H1 (cell line): ENCODE measurements around the gene VWA7. TPM values are rescaled to one million over a fixed set of nuclear protein-coding genes. Genes with fewer than 3 reads are reported as not detected.

ENCODE experiments used
- CTCF ChIA-PET: fragments of 300-600 bp; sonication (Branson Sonifier 250); formaldehyde crosslinking; loops from one replicate; lab custom pipeline; 2021; ENCODE audit not compliant: partially characterized antibody; lab: Charles Lee
- POLR2A ChIA-PET: fragments of 300-600 bp; sonication (Branson Sonifier 250); formaldehyde crosslinking; loops from one replicate; lab custom pipeline; 2021; ENCODE audit warnings: inconsistent platforms; ENCODE audit not compliant: partially characterized antibody; lab: Charles Lee
- DNase-seq, 2 experiments: peaks; one replicate each; pipeline versions ENCODE4 v3.0.0 to v3.0.0-alpha.2; 2010 to 2022; ENCODE audit warnings: low spot score in 2 of 2, low read depth in 1 of 2, mixed read lengths in 1 of 2
- FAIRE-seq: peaks from 2 replicates; lab custom pipeline; 2011; peaks lifted over from hg19 to GRCh38; lab: Jason Lieb, UNC
- H2AFZ ChIP-seq: 2 replicates; pipeline ENCODE4 v1.8.1; 2012; ENCODE audit warnings: low read length, inconsistent platforms
- H2AK5ac ChIP-seq: 2 replicates; pipeline ENCODE4 v1.6.1; 2013; ENCODE audit warnings: low read depth, low read length
- H2BK120ac ChIP-seq: replicated peaks from 2 replicates; pipeline ENCODE3; 2013; ENCODE audit warnings: low read depth, low read length, inconsistent platforms
- H2BK12ac ChIP-seq: 2 replicates; pipeline ENCODE4 v1.6.1; 2013; ENCODE audit warnings: low read depth, low read length
- H2BK15ac ChIP-seq: 2 replicates; pipeline ENCODE4 v1.6.1; 2013; ENCODE audit warnings: low read length
- H2BK20ac ChIP-seq: 2 replicates; pipeline ENCODE4 v1.6.1; 2013; ENCODE audit warnings: low read length
- H2BK5ac ChIP-seq: 2 replicates; pipeline ENCODE4 v1.6.1; 2013; ENCODE audit warnings: low read depth, low read length
- H3K14ac ChIP-seq: 2 replicates; pipeline ENCODE4 v1.6.1; 2013; ENCODE audit warnings: inconsistent platforms; ENCODE audit not compliant: insufficient read length
- H3K18ac ChIP-seq: 2 replicates; pipeline ENCODE4 v1.6.1; 2013; ENCODE audit warnings: low read length; ENCODE audit errors: extremely low read depth
- H3K23ac ChIP-seq: 2 replicates; pipeline ENCODE4 v1.6.1; 2013; ENCODE audit warnings: inconsistent platforms; ENCODE audit not compliant: insufficient read length
- H3K23me2 ChIP-seq: 2 replicates; pipeline ENCODE4 v1.6.1; 2013; ENCODE audit warnings: low read depth, low read length
- H3K27ac ChIP-seq: 2 replicates; pipeline ENCODE4 v1.6.1; 2011; ENCODE audit warnings: low read depth, low read length, inconsistent platforms
- H3K27me3 ChIP-seq, 4 experiments: replicated peaks in 1 of 4; 1 replicate in 1 of 4; 2 replicates in 3 of 4; pipeline versions ENCODE4 v1.6.1 to v1.8.1; 2011 to 2013; ENCODE audit warnings: low read length in 3 of 4, mild to moderate bottlenecking in 3 of 4, inconsistent platforms in 2 of 4, mixed read lengths in 2 of 4, moderate library complexity in 1 of 4; ENCODE audit not compliant: control insufficient read depth in 3 of 4, insufficient read depth in 3 of 4; ENCODE audit errors: extremely low read depth in 1 of 4
- H3K36me3 ChIP-seq, 4 experiments: 2 replicates each; pipeline versions ENCODE4 v1.6.1 to v1.8.1; 2011 to 2013; ENCODE audit warnings: mild to moderate bottlenecking in 4 of 4, low read length in 3 of 4, moderate library complexity in 2 of 4, control low read depth in 1 of 4, inconsistent platforms in 1 of 4; ENCODE audit not compliant: insufficient read depth in 4 of 4, control insufficient read depth in 2 of 4
- H3K4ac ChIP-seq: replicated peaks from 2 replicates; pipeline ENCODE3; 2013; ENCODE audit warnings: low read length, low read depth, mixed read lengths, inconsistent platforms; ENCODE audit not compliant: insufficient read length
- H3K4me1 ChIP-seq, 4 experiments: replicated peaks in 1 of 4; 1 replicate in 1 of 4; 2 replicates in 3 of 4; pipeline versions ENCODE4 v1.6.1 to v1.8.1; 2011 to 2013; ENCODE audit warnings: low read length in 3 of 4, inconsistent platforms in 2 of 4, mixed read lengths in 1 of 4; ENCODE audit not compliant: insufficient read depth in 4 of 4, control insufficient read depth in 3 of 4
- H3K4me2 ChIP-seq, 2 experiments: 2 replicates each; pipeline versions ENCODE4 v1.6.1 to v1.8.1; 2011 to 2013; ENCODE audit warnings: low read depth in 2 of 2, low read length in 2 of 2, control low read depth in 1 of 2, inconsistent platforms in 1 of 2, mild to moderate bottlenecking in 1 of 2; ENCODE audit not compliant: insufficient read depth in 1 of 2
- H3K4me3 ChIP-seq, 4 experiments: fragments of 200-600, 300-600 bp in 1 of 4; sonication (generic), shearing (Covaris generic), sonication (Bioruptor Twin) in 1 of 4; 2 replicates each; pipeline versions ENCODE4 v1.5.1 to v1.8.1; 2011 to 2016; ENCODE audit warnings: low read length in 4 of 4, low read depth in 3 of 4, control low read depth in 2 of 4, inconsistent platforms in 2 of 4, mild to moderate bottlenecking in 2 of 4, mixed read lengths in 1 of 4, moderate library complexity in 1 of 4; ENCODE audit not compliant: insufficient read depth in 2 of 4; ENCODE audit errors: extremely low read depth in 1 of 4
- H3K56ac ChIP-seq: replicated peaks from 2 replicates; pipeline ENCODE3; 2013; ENCODE audit warnings: low read depth, mild to moderate bottlenecking, mixed read lengths, low read length, inconsistent platforms; ENCODE audit not compliant: insufficient read length
- H3K79me1 ChIP-seq: 2 replicates; pipeline ENCODE4 v1.6.1; 2013; ENCODE audit warnings: low read depth, low read length, control low read depth
- H3K79me2 ChIP-seq, 2 experiments: 2 replicates each; pipeline versions ENCODE4 v1.6.1 to v1.8.1; 2012 to 2013; ENCODE audit warnings: low read length in 2 of 2, mild to moderate bottlenecking in 2 of 2, inconsistent platforms in 1 of 2; ENCODE audit not compliant: insufficient read depth in 2 of 2, control insufficient read depth in 1 of 2
- H3K9ac ChIP-seq, 4 experiments: replicated peaks in 1 of 4; 1 replicate in 1 of 4; 2 replicates in 3 of 4; pipeline versions ENCODE4 v1.6.1 to v1.8.1; 2011 to 2013; ENCODE audit warnings: low read depth in 3 of 4, low read length in 3 of 4, control low read depth in 2 of 4, mild to moderate bottlenecking in 2 of 4, moderate library complexity in 2 of 4, inconsistent platforms in 1 of 4; ENCODE audit errors: extremely low read depth in 1 of 4
- H3K9me3 ChIP-seq, 2 experiments: 2 replicates each; pipeline versions ENCODE4 v1.6.1 to v1.8.1; 2012 to 2013; ENCODE audit warnings: mild to moderate bottlenecking in 2 of 2, moderate library complexity in 2 of 2, control low read depth in 1 of 2, inconsistent platforms in 1 of 2, low read depth in 1 of 2, low read length in 1 of 2, mixed read lengths in 1 of 2; ENCODE audit not compliant: insufficient read depth in 2 of 2
- H4K20me1 ChIP-seq, 2 experiments: replicated peaks in 1 of 2; 2 replicates each; pipeline versions ENCODE3 to v1.8.1; 2011 to 2013; ENCODE audit warnings: inconsistent platforms in 2 of 2, low read length in 2 of 2, mild to moderate bottlenecking in 1 of 2; ENCODE audit not compliant: insufficient read depth in 2 of 2, control insufficient read depth in 1 of 2
- H4K5ac ChIP-seq: 2 replicates; pipeline ENCODE4 v1.6.1; 2013; ENCODE audit warnings: low read length, low read depth, mixed read lengths, inconsistent platforms; ENCODE audit not compliant: insufficient read length
- H4K8ac ChIP-seq: 2 replicates; pipeline ENCODE4 v1.8.0; 2013; ENCODE audit warnings: mild to moderate bottlenecking, moderate library complexity, low read length, inconsistent platforms; ENCODE audit not compliant: insufficient read depth; ENCODE audit errors: extremely low read depth
- H4K91ac ChIP-seq: replicated peaks from 2 replicates; pipeline ENCODE3; 2013; ENCODE audit warnings: low read length, mixed read lengths, inconsistent platforms; ENCODE audit not compliant: insufficient read length
- ASH2L ChIP-seq: fragments of 200-600, 300-600 bp; sonication (generic); IDR thresholded peaks from one replicate; pipeline ENCODE4 v1.7.1; 2017; ENCODE audit warnings: low read length
- ATF3 ChIP-seq: IDR thresholded peaks from 2 replicates; pipeline ENCODE4 v1.6.1; 2011; ENCODE audit warnings: low read depth, mild to moderate bottlenecking, low read length; ENCODE audit not compliant: insufficient read depth
- CTBP2 ChIP-seq: IDR thresholded peaks from 2 replicates; pipeline ENCODE4 v1.7.0; 2011; ENCODE audit warnings: borderline replicate concordance, mild to moderate bottlenecking, moderate library complexity, mixed read lengths, low read length; ENCODE audit not compliant: insufficient read depth, insufficient read length
- MAFK ChIP-seq: IDR thresholded peaks from 2 replicates; pipeline ENCODE4 v1.6.1; 2012; ENCODE audit warnings: low read depth, mild to moderate bottlenecking, improper control_type of control experiment, low read length
- SIRT6 ChIP-seq: IDR thresholded peaks from one replicate; pipeline ENCODE4 v1.7.1; 2012; ENCODE audit warnings: low read length, inconsistent platforms
- SP4 ChIP-seq: IDR thresholded peaks from 2 replicates; pipeline ENCODE4 v1.6.1; 2012; ENCODE audit warnings: low read length, inconsistent platforms
- SRF ChIP-seq: IDR thresholded peaks from 2 replicates; pipeline ENCODE4 v1.6.1; 2011; ENCODE audit warnings: mild to moderate bottlenecking, low read depth, low read length, moderate library complexity
- WGBS, 2 experiments: shearing (Covaris generic) in 1 of 2; methylation state at CpG; one replicate each; pipeline versions ENCODE4 v1.1.6 to v1.1.7; 2013 to 2015; ENCODE audit warnings: low lambda C conversion rate in 2 of 2, mixed read lengths in 2 of 2, inconsistent platforms in 1 of 2, low coverage in 1 of 2, missing lambda C conversion rate in 1 of 2; ENCODE audit not compliant: insufficient replicate concordance in 2 of 2, insufficient coverage in 1 of 2, insufficient read length in 1 of 2; ENCODE audit errors: extremely low coverage in 1 of 2, missing lambda C conversion rate in 1 of 2; 5-methylcytosine and 5-hydroxymethylcytosine counted together
- polyA plus RNA-seq, 7 experiments: library from polyadenylated mRNA; depleted of rRNA in 3 of 7; stranded (reverse) in 5 of 7; unstranded in 2 of 7; fragments of >200 nt in 5 of 7; fragments of 200-250 nt in 2 of 7; gene quantifications; 1 replicate in 5 of 7; 2 replicates in 1 of 7; 4 replicates in 1 of 7; pipeline versions ENCODE4 v1.2.1 to v1.2.3, GENCODE V29; 2011 to 2013; ENCODE audit warnings: missing spikeins in 2 of 7, mixed read lengths in 2 of 7
- total RNA-seq: library from RNA; stranded (reverse); fragmentation: NEBNext Ultra II Directional; extraction: Animal tissue kit (Norgen Biotek cat#: 25700); gene quantifications from 2 replicates; pipeline ENCODE4 v1.2.1, GENCODE V29; 2021

VWA7 gene
- total and polyA plus RNA-seq, 2 of the 8 experiments (the other 6 are each of a cell fraction or from before 2014, with no cell fraction given) = 0.82 to 2.1 TPM

GRCh38 chr6:31721351-31722020, 55.6 kb downstream of the VWA7 start, which contains the start of gene LY6G6C:
Gene LY6G6C, minus strand, starts transcription at chr6:31721746. Its CDS starts 67 bp downstream, at chr6:31721679.
- Histone ChIP-seq H3K56ac (no peak within 1 kb of the TSS), H3K4ac (no peak within 1 kb of the TSS), H3K18ac (no peak within 1 kb of the TSS), H3K27ac (no peak within 1 kb of the TSS), H3K4me3 (no peak within 1 kb of the TSS), H2BK15ac (no peak within 1 kb of the TSS), H2BK12ac (no peak within 1 kb of the TSS), H3K23ac (no peak within 1 kb of the TSS), H4K8ac (no peak within 1 kb of the TSS), H3K9me3 (no peaks in the 10 kb centered on the region), H3K4me2 (no peak within 1 kb of the TSS), H3K23me2 (no peaks in the 10 kb centered on the region), H3K79me1 (no peaks in the 10 kb centered on the region), H3K27me3 (no peaks in the 10 kb centered on the region), H4K5ac (no peak within 1 kb of the TSS), H3K14ac (no peak within 1 kb of the TSS), H3K79me2 (no peaks in the 10 kb centered on the region), H3K4me1 (peaks cover 0 to 16% (median 15%) of the 10 kb centered on the region in 4 experiments; a peak in 6 of 7 replicates), H2BK20ac (no peak within 1 kb of the TSS), H4K20me1 (no peaks in the 10 kb centered on the region), H3K36me3 (peaks cover 0 to 3% (median 0%) of the 10 kb centered on the region in 4 experiments; a peak in 3 of 8 replicates), H4K91ac (no peak within 1 kb of the TSS), H2AFZ (no peak within 1 kb of the TSS), H2BK120ac (no peak within 1 kb of the TSS), H3K9ac (no peak within 1 kb of the TSS), H2BK5ac (no peak within 1 kb of the TSS), H2AK5ac (no peak within 1 kb of the TSS)
- 84% methylated on average over 4 of the region's 4 CpGs; no CpG with 5 or more reads in 1 of the 2 experiments for WGBS, 2 experiments
- POLR2A ChIA-PET = interaction anchor here (0.6 to 7.2 kb wide), 8 partner anchors 9 to 180 kb away, joined by 3 to 73 read pairs (median 4); partner anchors contain the start of genes ABHD16A, CLIC1, DDX39B and GPANK1
- no peak for TF ChIP-seq CTBP2
- TF ChIP-seq MAFK = no peak
- no peak for TF ChIP-seq SP4
- no peak for TF ChIP-seq SRF
- no peak for TF ChIP-seq ASH2L
- TF ChIP-seq SIRT6 = no peak
- no peak for TF ChIP-seq ATF3
- DNase-seq (no peak), FAIRE-seq (no peak)
- CTCF ChIA-PET = interaction anchor here (0.9 to 3.7 kb wide), 5 partner anchors 8 to 45 kb away, joined by 3 to 18 read pairs (median 4); no protein-coding TSS in a partner anchor
